GM19397 (cell line): ENCODE data around the gene PNMA6E.
"Not testable (repeated sequence)": the region's sequence is repeated elsewhere in the genome, so short reads cannot be mapped to it uniquely, and the experiment has no call there.

ENCODE experiments used
- ATAC-seq: cut with Tn5 transposase; IDR thresholded peaks from one replicate; pipeline ENCODE4 v1.9.1; 2021; ENCODE audit warnings: mild to moderate bottlenecking, moderate library complexity; ENCODE audit not compliant: unreplicated experiment

The PNMA6E gene

DNA sequence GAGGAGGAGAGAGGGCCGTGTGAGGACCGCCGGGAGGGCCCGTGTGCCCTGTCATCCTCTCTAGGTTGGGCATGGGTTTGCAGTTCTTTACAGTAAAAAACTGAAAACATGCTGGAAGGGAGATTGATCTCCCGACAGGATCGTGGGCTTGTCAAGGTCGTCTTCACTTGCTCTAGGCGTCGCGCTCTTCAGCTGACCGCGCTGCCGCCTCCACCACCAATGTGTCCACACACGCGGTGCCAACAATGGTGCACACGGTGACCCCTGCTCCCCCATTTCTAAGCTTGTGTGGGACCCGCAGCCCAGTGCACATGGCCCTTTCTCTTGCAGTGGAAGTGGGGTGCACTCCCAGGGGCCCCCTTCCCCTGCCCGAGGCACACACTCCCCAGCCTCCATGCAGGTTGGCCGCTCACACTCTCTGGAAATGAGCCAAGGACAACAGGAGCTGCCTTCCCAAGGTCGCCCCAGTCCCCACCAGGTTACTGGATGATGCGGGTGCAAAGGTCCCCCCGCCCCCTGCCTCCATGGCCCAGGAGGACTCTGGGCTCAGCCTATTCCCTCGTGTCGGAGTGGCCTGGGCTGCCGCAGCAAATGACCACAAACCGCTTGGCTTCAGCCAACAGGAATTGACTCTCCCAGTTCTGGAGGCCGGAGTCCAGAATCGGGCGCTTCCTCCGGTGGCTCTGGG lies 8.4 kb upstream of the PNMA6E start:
- no peak for ATAC-seq

DNA sequence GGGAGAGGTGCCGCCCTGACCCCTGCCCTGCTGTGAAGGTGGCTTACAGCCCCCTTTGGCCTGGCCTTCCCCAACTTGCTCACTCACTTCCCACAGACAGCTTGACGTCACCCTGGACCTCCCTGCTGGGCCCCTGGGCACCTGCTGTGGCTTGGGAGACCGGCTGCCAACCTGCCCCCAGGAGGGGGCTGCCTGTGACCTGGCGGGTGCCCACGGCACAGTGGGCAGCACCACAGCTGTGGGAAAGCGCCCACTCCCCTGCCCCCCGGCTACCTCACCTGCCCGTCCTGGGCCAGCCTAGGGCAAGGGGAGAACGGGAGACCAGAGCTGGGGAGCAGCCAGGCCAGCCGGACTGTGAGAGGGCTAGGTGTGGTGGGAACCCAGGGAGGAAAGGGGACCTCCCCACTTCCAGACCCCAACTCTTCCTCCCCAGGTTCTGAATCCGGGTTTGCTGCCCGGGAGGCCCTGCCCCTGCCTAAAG lies 7.8 kb upstream of the PNMA6E start:
- ATAC-seq: no peak

DNA sequence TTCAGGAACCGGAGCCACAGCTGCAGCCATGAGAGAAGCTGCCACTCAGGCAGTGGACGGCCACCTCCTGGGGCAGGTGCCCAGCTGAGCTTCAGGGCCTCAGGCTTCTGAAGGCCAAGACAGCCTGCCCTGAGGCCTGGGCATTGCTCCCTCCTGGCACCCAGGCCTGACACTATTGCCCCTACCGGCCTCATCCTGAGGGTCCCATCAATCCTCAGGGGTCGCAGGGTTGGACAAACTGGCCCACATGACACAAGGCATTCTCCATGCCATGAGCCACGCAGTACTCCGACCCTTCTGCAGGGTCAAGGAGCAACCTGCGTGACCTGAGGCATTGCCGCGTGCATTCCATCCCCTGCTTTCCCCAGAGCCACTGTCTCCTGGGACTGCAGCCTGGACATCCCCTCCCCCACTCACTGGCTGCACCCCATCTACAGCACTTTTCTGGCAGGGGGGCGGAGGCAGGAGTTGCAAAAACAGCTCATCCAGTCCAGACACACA lies 7.1 kb upstream of the PNMA6E start:
- ATAC-seq: no peak

DNA sequence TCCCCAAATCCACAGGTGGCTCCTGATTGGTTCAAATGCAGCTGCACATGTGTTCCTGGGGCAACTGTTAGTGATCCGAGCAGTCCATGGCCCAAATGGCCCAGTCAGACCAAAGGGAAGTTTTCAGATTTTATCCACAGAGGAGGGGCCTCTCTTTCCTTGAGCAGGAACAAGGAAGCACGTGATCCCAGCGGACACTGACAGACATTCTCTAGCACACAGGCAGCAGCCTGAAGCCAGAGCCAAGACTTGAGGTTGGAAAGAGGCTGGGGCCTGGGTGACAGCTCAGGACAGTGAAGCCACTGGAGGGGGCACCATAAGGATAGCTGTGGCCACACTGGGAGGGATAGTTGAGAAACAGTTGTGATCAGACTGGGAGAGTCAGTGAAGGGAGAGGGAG lies 6.6 kb upstream of the PNMA6E start:
- ATAC-seq: no peak

DNA sequence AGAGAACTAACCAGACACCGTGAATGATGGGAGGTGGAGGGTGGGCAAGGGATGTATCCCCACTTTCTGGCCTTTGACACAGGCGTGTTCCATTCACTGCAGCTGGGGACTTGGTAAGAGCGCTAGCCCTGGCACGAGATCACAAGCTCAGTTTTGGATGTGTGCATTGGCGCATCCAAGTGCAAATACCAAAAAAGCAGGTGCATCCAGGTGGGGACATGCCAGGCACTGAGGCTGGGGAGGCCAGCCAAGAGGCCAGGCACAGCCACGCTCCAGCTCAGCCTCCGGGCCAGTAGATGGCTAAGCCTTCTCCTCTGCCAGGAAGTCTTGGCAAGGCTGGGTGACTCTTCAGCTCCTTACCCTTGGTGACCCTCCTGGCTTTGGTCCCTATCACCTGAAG lies 5.8 kb upstream of the PNMA6E start:
- no peak for ATAC-seq

DNA sequence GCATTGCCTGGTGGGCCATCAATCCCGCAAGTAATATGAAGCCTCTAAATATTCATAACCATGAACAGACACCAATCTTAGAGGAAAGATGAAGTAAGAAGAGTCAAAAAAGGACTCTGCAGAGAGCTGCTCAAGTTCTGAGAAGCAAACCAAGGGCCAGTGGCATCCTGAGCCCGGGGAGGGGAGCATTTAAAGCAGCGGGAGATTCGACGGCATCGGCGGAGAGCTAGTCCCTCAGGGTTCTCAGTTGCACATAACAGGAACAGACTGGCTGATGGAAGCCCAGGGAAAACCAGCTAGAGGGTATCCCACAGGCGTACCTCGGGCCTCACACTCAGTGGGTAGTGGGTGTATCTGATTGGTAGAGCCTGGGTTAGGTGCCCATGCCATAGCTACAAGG lies 4.9 kb upstream of the PNMA6E start:
- ATAC-seq: no peak

DNA sequence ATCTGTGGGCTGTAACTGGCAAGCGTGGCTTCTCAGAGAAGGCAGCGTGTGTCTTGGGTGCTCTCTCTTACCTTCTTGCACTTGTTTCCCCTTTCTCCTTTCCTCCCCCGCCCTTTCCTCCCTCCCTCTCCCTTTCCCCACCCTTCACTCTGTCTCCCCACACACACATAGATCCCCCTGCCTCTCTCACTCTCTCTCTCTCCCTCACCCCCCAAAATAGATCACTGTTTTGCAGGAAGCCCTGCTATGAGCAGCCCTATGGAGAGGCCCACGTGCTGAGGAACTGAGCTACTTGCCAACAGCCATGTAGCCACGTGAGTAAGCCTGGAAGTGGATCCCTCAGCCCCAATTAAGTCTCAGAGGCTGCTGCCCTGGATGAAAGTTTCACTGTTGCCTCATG lies 4.3 kb upstream of the PNMA6E start:
- no peak for ATAC-seq

DNA sequence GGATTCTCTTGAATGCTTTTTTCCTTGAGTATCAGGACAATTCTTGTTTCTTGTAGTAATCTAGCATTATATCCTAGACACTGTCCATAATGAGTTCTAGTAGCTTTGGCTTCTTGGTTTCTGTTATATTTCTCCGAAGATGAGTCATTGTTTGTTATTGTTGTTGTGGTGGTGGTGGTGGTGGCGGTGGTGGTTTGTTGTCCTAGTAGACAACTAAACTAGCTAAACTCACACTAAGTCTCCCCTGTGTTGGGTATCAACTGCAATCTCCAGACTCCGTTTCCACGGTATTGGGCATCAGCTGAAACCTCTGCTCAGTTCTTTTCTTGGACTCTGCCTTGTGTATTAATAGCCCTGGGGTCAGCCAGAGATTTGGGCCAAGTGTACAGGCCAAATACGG lies 3.2 kb upstream of the PNMA6E start:
- ATAC-seq: not testable (repeated sequence)

DNA sequence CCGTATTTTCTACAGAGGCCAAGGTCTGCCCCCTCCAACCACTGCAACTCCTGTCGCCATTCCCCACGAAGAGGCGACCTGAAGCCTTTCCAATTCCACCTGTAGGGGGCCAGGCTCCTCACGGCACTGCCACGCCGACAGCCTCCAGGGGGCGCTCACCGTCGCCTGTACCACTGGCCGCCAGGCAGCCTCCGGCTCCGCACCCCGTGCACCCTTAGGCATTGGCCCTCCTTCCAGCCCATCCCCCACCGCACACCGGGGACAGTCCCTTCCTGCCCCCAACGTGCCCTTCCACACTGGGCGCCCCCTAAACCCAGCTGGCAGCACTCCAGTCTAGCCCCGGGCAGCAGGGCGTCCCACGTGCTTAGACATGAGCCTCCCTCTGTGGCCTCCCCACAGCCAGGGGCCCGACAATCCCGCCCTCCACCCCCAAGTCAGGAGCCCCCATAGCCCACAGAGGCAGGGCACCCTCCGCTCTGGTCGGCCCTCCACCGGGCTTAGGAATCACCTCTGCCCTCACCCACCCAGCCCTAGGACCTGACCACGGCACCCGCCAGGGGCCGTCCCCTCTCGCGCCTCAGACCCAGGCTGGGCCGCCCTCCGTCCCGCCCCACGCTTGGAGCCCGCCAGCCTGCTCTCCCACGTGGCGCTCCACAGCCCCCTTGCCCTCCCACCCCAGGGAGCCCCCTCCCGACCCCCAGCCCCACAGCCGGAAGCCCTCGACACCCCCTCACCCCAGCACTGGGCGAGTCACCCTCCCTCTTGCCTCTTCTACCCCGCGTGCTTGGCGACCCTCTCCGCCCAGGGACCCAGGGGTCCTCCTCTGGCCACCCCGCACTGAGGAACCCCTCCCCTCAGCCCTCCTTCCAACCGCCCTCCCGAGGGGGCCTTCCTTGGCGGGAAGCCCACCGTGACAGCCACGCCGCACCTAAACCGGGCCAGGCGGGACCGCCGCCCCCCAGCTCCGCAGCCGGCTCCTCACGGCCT lies 711 bp downstream of the PNMA6E start:
- ATAC-seq: no peak

DNA sequence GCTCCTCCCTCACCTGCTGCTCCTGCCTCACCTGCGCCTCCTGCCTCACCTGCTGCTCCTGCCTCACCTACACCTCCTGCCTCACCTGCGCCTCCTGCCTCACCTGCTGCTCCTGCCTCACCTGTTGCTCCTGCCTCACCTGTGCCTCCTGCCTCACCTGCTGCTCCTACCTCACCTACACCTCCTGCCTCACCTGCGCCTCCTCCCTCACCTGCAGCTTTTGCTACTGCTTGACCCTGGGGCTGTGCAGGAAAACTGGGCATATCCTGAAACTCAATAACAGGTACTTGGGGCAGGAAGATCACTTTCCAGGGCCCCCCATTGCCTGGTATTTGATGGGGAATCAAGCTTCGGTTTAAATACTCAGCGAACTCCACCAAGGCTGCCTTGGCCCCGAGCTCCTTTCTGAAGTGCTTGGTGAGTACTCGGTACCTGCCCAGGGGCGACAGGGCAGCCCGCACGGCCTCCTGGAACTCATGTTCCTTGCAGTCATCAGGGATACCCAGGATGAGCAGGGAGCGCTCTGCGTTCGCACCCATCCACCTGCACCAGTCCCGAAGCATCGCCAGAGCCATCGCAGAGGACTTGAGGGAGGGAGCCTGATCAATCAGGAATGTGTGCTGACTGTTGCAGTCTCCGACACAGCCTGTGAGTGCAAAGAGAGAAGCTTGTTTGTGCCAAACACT lies 2.7 kb downstream of the PNMA6E start:
- ATAC-seq: no peak

DNA sequence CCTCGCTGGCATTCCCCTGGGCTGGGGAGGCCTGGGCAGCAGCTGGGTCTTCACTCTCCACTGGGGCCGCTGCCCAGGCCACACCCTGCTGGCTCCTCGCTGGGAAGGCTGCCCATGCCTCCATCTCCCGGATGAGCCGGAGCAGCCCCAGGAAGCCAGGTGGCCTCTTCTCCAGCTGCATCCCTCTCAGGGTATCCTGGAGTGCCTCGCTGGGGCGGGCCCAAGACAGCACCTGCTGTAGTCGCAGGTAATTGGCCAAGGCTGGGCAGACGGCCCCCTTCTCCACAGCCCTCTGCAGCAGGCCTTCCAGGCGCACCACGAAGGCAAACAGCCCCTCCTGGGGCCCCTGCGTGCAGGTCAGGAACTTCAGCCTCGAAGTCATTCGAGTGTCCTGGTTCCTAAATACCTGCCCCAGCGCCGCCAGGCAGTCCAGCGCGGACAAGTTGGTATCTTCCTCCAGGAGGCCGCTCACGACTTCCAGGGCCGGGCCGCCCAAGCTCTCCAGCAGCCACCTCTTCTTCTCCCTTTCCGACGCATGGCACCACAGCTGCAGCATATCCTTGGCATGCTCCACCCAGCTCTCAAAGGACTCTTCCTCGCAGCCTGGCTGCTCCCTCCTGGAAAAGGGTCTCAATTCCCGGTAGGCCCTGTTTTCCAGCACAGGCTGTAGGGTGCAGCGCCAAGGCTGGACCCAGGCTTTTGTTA lies 3.7 kb downstream of the PNMA6E start:
- no peak for ATAC-seq

DNA sequence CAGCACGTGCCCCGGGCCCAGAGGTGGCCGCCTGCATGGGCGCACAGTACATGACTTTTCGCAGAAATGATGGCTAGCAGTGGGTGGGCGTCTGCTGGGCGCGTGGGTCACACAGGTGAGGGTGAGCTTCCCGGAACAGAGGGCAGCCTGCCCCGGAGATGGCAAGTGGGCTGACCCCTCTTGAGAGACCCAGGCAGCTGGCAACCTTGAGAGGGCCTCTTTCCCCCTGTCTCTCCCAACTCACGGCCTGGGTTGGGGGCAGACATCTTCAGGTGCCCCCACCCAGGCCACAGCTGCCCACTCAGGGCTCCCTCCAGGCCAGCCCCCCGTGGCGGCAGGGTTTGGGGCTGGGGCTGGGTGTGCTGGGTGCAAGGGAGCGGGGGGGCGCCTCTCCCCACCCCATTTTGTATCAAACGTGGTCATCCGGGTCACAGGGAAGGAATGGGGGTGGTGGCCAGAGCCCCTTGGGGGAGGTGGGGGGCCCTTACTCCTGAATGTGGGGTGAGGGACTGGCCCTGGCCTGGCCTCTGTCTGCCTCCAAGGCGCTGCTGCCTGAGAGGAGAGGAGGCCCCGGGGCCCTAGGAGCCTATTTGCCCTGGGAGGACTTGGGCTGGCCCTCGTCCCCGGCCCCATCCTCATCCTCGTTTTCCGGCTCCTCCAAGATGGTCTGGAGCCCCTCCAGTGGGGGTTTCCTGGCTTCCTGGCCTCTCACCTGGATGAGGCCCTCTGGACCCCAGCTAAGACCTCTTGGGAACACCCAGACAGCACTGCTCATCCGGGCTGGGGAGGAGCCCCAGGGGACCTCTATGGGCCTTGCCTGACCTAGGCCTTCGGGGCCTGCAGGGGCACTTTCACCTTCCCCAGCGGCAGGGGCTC lies 4.6 kb downstream of the PNMA6E start:
- ATAC-seq: no peak

DNA sequence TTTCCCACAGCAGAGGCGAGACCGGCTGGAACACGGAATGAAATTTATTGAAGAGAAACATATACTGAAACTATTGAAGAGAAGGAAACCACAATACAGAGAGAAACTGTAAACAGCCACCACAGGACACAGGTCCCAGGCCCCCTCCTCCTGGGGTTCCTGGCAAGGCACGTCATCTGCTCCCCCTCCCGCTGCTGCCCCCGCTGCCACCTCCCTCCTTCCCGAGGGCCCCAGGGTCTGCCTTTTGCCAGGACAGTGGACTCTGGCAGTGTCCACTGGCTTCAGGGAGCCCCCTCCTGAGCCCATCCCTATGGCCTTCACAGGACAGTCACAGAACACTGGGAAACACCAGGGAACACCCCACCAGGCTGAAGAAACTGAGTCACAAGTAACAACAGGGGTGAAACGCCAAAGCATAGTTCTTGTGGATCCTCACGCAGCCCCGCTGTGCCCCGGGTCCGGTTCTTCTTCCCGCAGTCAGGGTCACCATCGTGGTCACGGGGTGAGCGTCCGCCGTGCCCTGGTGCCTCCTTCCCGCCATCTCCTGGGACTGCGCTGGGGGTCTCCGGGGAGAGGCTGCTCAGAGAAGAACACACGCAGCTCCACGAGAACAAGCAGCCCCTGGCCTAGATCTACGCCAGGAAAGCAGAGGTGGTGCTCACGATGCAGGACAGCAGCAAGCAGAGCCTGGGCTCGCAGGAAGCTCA lies 5.4 kb downstream of the PNMA6E start:
- no peak for ATAC-seq

DNA sequence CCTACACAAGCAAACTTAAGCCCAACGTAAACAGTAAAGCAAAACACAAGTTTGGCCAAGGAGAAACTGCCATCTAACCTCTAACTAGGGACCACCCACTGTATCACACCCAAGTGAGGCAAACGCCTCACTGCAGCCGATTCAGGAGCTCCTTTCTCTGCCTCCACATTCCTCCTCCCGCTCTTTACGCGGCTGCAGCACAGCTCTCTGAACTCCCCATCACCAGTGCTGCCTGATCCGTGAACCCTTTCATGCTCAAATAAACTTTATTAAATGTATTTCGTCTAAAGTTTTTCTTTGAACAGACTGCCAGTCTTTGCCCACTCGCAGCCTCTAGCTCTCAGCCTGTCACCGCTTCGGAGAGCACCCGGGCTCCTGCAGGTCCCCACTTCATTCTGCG lies 6.5 kb downstream of the PNMA6E start:
- ATAC-seq: no peak

DNA sequence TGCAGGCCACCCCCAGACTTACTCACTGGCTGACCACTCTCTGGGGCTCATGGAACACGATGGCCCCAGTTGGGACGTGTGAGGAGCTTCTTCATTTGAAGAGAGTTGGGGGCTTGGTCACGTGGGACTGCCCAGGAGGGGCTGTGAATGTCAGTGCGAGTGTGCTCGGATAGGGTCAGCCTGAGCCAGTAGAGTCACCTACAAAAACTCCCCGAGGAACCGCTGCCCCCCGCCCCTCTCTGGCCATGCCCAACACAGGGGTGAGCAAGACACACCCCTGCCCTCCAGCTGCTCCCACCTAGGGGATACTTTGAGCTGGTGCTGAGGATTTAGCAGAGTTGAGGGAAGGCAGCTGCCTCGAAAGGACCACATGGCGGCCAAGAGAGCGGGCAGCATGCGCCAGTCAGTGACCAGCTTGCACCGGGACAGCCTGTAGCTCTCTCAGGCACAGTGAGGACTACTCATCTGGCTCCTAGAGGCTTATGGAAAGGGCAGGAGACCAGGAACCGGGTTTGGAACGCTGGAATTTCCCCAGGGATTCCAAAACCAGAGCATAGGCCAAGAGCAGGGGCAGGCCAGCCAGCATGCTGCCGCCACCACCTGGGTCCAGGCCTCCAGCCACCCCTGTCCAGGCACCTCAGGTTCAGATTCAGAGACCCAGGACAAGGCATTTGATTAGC lies 8.4 kb downstream of the PNMA6E start:
- no peak for ATAC-seq

DNA sequence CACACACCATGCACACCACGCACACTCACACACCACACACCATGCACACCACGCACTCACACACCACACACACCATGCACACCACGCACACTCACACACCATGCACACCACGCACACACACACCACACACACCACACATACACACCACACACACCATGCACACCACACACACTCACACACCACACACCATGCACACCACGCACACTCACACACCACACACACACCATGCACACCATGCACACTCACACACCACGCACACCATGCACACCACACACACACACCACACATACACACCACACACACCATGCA lies 11.7 kb downstream of the PNMA6E start:
- not testable (repeated sequence) for ATAC-seq

DNA sequence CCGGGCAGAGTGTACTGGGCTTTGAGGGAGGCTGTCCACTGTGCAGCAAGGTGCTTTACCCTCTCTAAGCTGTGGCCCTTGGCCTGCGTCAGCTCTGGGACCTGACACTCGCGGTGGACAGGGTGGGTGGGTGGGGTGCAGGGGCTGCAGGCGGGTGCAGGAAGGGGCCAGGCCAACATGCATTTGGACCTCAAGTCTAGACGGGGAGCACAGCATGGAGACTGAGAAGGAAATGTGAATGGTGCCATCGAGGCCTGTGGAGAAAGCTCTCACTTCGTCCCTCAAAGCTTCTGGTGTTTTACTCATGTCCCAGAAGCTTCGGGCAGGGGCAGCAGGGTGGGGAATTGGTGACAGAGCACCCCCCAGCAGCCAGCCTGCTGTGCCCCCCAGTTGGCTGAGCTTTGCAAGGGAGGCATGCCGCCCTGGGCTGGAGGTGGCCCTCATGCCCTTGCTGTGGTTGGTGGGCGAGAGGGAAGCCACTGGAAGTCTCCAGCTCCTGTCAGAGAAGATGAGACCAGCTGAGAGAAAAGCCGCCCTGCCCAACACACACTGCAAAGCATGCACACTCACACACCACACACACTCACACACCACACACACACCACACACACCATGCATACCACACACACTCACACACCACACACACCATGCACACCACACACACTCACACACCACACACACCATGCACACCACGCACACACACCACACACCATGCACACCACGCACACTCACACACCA lies 12.3 kb downstream of the PNMA6E start:
- ATAC-seq: no peak
